G401 (cell line): Measurements from ENCODE around the gene PARM1. TPM values are rescaled to one million over a fixed set of nuclear protein-coding genes. Genes with fewer than 3 reads are reported as not detected.

Source experiments
- DNase-seq: peaks from one replicate; pipeline ENCODE4 v3.0.0-alpha.2; 2015; ENCODE audit warnings: low spot score
- in situ Hi-C: cut with HindIII; loops from 2 replicates; pipeline ENCODE4 v1.10.0; 2016; ENCODE audit warnings: low sequenced_read_pairs, mixed read lengths
- total RNA-seq: library from RNA; depleted of rRNA; stranded (reverse); fragments of >200 nt; shearing (Covaris generic); gene quantifications from 2 replicates; pipeline ENCODE4 v1.2.3, GENCODE V29; 2014

The PARM1 gene
- total RNA-seq, 1 experiment from 2014 or later, result not detected

- in situ Hi-C loops, result no loop called here
- no peak for DNase-seq
Measured at GRCh38 chr4:74934888-74935287, 2.0 kb downstream of the PARM1 start.

GRCh38 chr4:74941123-74941522, 8.2 kb downstream of the PARM1 start:
- in situ Hi-C loops, result no loop called here
- no peak for DNase-seq

GRCh38 chr4:74942251-74942917, 9.5 kb downstream of the PARM1 start:
- in situ Hi-C loops, result no loop called here
- no peak for DNase-seq

- DNase-seq, result no peak
- in situ Hi-C loops, result no loop called here
Measured at GRCh38 chr4:74942918-74943253, 10.0 kb downstream of the PARM1 start.

GRCh38 chr4:74944354-74944793, 11.5 kb downstream of the PARM1 start:
- in situ Hi-C loops, result no loop called here
- DNase-seq, result no peak

- in situ Hi-C loops, result no loop called here
- no peak for DNase-seq
Measured at GRCh38 chr4:74946196-74946595, 13.3 kb downstream of the PARM1 start.

- no peak for DNase-seq
- in situ Hi-C loops, result no loop called here
Measured at GRCh38 chr4:74947798-74948197, 14.9 kb downstream of the PARM1 start.

- in situ Hi-C loops, result no loop called here
- DNase-seq, result no peak
Measured at GRCh38 chr4:74948236-74948635, 15.3 kb downstream of the PARM1 start.

- in situ Hi-C loops, result no loop called here
- no peak for DNase-seq
Measured at GRCh38 chr4:74950200-74950599, 17.3 kb downstream of the PARM1 start.

GRCh38 chr4:74950882-74951281, 18.0 kb downstream of the PARM1 start:
- DNase-seq, result no peak
- in situ Hi-C loops, result no loop called here

GRCh38 chr4:74953647-74954046, 20.7 kb downstream of the PARM1 start:
- no peak for DNase-seq
- in situ Hi-C loops, result no loop called here

- DNase-seq, result no peak
- in situ Hi-C loops, result no loop called here
Measured at GRCh38 chr4:74958881-74959280, 26.0 kb downstream of the PARM1 start.

- DNase-seq, result no peak
- in situ Hi-C loops, result no loop called here
Measured at GRCh38 chr4:74961230-74961629, 28.3 kb downstream of the PARM1 start.

GRCh38 chr4:74962584-74962983, 29.7 kb downstream of the PARM1 start:
- in situ Hi-C loops, result no loop called here
- no peak for DNase-seq

- in situ Hi-C loops, result no loop called here
- DNase-seq, result no peak
Measured at GRCh38 chr4:74964311-74964710, 31.4 kb downstream of the PARM1 start.

- in situ Hi-C loops, result no loop called here
- DNase-seq, result no peak
Measured at GRCh38 chr4:74967324-74967723, 34.4 kb downstream of the PARM1 start.

- no peak for DNase-seq
- in situ Hi-C loops, result no loop called here
Measured at GRCh38 chr4:74968456-74969164, 35.7 kb downstream of the PARM1 start.

GRCh38 chr4:74969507-74970474, 36.9 kb downstream of the PARM1 start:
- in situ Hi-C loops, result no loop called here
- DNase-seq, result no peak

- no peak for DNase-seq
- in situ Hi-C loops, result no loop called here
Measured at GRCh38 chr4:74970577-74970976, 37.7 kb downstream of the PARM1 start.

GRCh38 chr4:74971862-74972261, 38.9 kb downstream of the PARM1 start:
- no peak for DNase-seq
- in situ Hi-C loops, result no loop called here
